DOHH2 (cell line): ENCODE results near the gene SEMA6C.

Experiments
- CTCF ChIP-seq: fragments of 200-600 bp; sonication (generic); IDR thresholded peaks from one replicate; pipeline ENCODE4 v1.5.1; 2014; ENCODE audit warnings: antibody characterized with exemption, mild to moderate bottlenecking, low read depth, low read length; ENCODE audit not compliant: poor library complexity, severe bottlenecking
- EZH2phosphoT487 ChIP-seq: fragments of 200-600 bp; sonication (generic); IDR thresholded peaks from 2 replicates; pipeline ENCODE4 v1.6.1; 2017; ENCODE audit warnings: borderline replicate concordance, mild to moderate bottlenecking, antibody characterized with exemption, low read length, moderate library complexity, mixed read lengths

GRCh38 chr1:151147665-151148064 lies 1.2 kb upstream of the SEMA6C start:
- TF ChIP-seq CTCF (no peak), EZH2phosphoT487 (no peak)
